ENCODE results near the gene ADAMTS2. TPM values are rescaled to one million over a fixed set of nuclear protein-coding genes. Genes with fewer than 3 reads are reported as not detected.

Gene ADAMTS2
- total RNA-seq, 1 donor from 2014 or later: 7.7 TPM

- Mint-ChIP-seq H3K9me3 (no peaks in the 10 kb centered on the region), H3K36me3 (no peaks in the 10 kb centered on the region), H3K27me3 (peaks cover 3% of the 10 kb centered on the region), H3K4me3 (no peak overlapping the region), H3K4me1 (ENCODE audit: unreplicated experiment) (no peaks in the 10 kb centered on the region), H3K27ac (no peak overlapping the region)
- no peak for TF ChIP-seq CTCF (conservative IDR thresholded peaks at IDR 0.05)
- DNase-seq (ENCODE audit: extremely low spot score, unreplicated experiment): no peak
Measured at GRCh38 chr5:179163236-179164155, 181.8 kb downstream of the ADAMTS2 start.

DNA sequence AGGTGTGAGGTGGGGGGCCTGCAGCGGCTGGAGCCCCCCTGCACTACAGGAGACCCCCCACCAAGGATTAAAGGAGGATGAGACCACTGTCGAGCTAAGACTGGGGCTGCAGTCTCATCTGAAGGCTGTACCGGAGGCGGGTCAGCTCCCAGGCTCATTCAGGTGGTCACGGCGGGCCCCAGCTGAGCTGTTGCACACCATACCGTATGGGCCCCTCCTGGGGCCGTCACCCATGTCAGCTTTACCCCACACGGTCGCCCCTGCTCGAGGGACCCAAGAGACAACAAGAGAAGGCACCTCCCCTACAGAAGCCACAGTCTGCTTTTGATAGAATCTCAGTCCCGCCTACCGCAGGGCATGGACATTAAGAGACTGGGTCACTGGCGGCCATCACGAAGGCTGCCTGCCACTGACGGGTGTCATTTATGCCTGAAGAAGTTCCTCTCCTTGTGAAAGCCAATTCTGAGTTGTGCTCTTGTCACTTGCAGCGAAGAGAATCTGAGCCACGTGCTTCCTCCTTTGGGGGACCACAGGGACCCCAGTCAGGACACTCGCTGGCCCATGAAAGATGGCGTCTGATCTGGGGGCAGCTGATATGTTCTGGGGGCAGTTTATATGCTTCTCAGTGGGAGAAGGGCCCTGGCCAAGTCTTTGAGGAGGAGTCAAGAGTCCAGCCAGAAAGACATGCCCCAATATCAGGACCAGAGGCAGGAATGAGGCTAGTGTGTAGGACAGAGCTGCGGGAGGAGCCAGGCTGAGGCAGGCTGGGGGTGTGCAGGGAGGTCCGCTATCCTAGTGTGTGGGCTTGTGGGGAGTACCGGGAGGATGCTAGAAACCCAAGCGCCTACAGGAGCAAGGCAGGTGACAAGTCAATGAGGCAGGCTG, 182.7 kb downstream of the ADAMTS2 start:
- Mint-ChIP-seq H3K36me3 (no peaks in the 10 kb centered on the region), H3K27ac (no peak overlapping the region)

GRCh38 chr5:179161901-179162300, 183.4 kb downstream of the ADAMTS2 start:
- H3K9me3 Mint-ChIP-seq: no peaks in the 10 kb centered on the region
- TF ChIP-seq CTCF (conservative IDR thresholded peaks at IDR 0.05): no peak
- H3K27ac Mint-ChIP-seq: no peak overlapping the region
- no peak overlapping the region for H3K4me3 Mint-ChIP-seq
- no peaks in the 10 kb centered on the region for H3K4me1 Mint-ChIP-seq (ENCODE audit: unreplicated experiment)
- no peaks in the 10 kb centered on the region for H3K36me3 Mint-ChIP-seq
- peaks cover 3% of the 10 kb centered on the region for H3K27me3 Mint-ChIP-seq
- DNase-seq (ENCODE audit: extremely low spot score, unreplicated experiment): no peak

More for the DNA sequence above, 182.7 kb downstream of the ADAMTS2 start:
- H3K27me3 Mint-ChIP-seq: peaks cover 3% of the 10 kb centered on the region
- no peaks in the 10 kb centered on the region for H3K9me3 Mint-ChIP-seq
- no peak for TF ChIP-seq CTCF (conservative IDR thresholded peaks at IDR 0.05)
- no peak overlapping the region for H3K4me3 Mint-ChIP-seq
- DNase-seq (ENCODE audit: extremely low spot score, unreplicated experiment): no peak
- no peaks in the 10 kb centered on the region for H3K4me1 Mint-ChIP-seq (ENCODE audit: unreplicated experiment)

- Mint-ChIP-seq H3K36me3 (no peaks in the 10 kb centered on the region), H3K27me3 (peaks cover 3% of the 10 kb centered on the region), H3K27ac (no peak overlapping the region), H3K4me1 (ENCODE audit: unreplicated experiment) (no peaks in the 10 kb centered on the region), H3K4me3 (no peak overlapping the region), H3K9me3 (no peaks in the 10 kb centered on the region)
- DNase-seq (ENCODE audit: extremely low spot score, unreplicated experiment): no peak
- TF ChIP-seq CTCF (conservative IDR thresholded peaks at IDR 0.05): no peak
Measured at GRCh38 chr5:179160584-179160983, 184.7 kb downstream of the ADAMTS2 start.

GRCh38 chr5:179158556-179158955, 186.7 kb downstream of the ADAMTS2 start:
- Mint-ChIP-seq H3K36me3 (no peaks in the 10 kb centered on the region), H3K4me1 (ENCODE audit: unreplicated experiment) (no peaks in the 10 kb centered on the region)
- DNase-seq (ENCODE audit: extremely low spot score, unreplicated experiment): no peak

More at GRCh38 chr5:179158556-179158955, 186.7 kb downstream of the ADAMTS2 start:
- no peak overlapping the region for H3K27ac Mint-ChIP-seq
- no peaks in the 10 kb centered on the region for H3K9me3 Mint-ChIP-seq
- no peak overlapping the region for H3K4me3 Mint-ChIP-seq
- no peaks in the 10 kb centered on the region for H3K27me3 Mint-ChIP-seq
- no peak for TF ChIP-seq CTCF (conservative IDR thresholded peaks at IDR 0.05)
